Measurements from ENCODE around the gene PLIN3.

The PLIN3 gene

DNA sequence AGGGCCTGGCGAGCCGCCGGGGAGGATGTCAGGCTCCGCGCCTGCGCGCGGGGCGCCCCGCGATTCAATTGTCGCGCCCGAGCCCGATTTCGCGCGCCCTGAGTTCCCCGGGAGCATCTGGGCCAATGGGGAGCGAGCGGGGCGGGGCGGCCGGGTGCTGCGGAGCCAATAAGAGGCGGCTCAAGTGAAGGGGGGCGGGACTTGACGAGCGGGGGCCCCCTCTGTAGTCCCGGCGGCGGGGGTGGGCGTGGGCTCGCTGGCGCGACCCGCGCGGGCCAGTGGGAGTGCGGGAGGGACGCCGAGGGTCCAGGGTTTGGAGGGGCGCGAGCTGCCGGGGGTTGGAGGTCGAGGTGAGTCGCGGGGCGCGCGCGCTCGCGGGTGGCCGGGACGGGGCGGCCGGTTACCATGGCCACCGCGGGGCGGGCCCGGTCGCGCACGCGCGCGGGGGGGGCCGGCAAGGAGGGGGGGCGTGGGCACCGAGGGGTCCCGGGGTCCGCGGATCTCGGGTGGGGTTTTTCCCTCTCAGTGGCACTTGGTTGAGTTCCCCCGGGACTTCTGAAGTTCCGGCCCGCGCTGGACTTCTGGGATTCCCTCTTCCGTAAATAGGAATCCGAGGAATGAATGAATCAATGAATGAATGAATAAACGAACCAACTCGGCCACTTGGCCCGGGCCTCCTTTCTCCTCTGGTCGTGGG lies 42.6 kb upstream of the PLIN3 start:
- Histone ChIP-seq H2BK120ac (ENCODE audit: insufficient read depth, low read length, poor library complexity) (peak overlapping the region; percentile 55), H3K9ac (ENCODE audit: low read length) (peak overlapping the region; percentile 87), H2BK5ac (ENCODE audit: low read depth, low read length, poor library complexity) (peak overlapping the region; percentile 69), H2BK12ac (ENCODE audit: low read length) (no peak overlapping the region), H2AFZ (ENCODE audit: insufficient read depth, low read length, poor library complexity) (peak overlapping the region; percentile 67), H3K4me2 (ENCODE audit: low read length) (peak overlapping the region; percentile 95), H4K12ac (ENCODE audit: low read depth, low read length) (no peak overlapping the region), H3K4ac (ENCODE audit: low read depth, low read length) (peak overlapping the region; percentile 66), H2AK5ac (ENCODE audit: low read length) (no peak overlapping the region), H3K4me1 (ENCODE audit: control insufficient read depth in 1 of 2, insufficient read depth in 2 of 2, low read length in 2 of 2) (peaks cover 15 to 17% of the 10 kb centered on the region in 2 experiments), H3K79me1 (ENCODE audit: low read length) (peaks cover 7% of the 10 kb centered on the region), H4K91ac (ENCODE audit: low read depth, low read length) (peak overlapping the region; percentile 79), H4K8ac (ENCODE audit: low read depth, low read length) (peak overlapping the region; percentile 69), H3K18ac (ENCODE audit: low read length) (peak overlapping the region; percentile 59), H3K79me2 (ENCODE audit: control insufficient read depth, insufficient read depth, low read length, poor library complexity) (peaks cover 4% of the 10 kb centered on the region), H3K9me3 (ENCODE audit: insufficient read depth, low read depth, low read length) (peaks cover 1% of the 10 kb centered on the region), H3K4me3 (ENCODE audit: low read depth, low read length) (peak overlapping the region; percentile 94), H3K14ac (ENCODE audit: low read length) (peak overlapping the region; percentile 86), H3K27ac (ENCODE audit: low read depth, low read length) (peak overlapping the region; percentile 9), H3K23ac (ENCODE audit: low read length) (no peak overlapping the region), H3K36me3 (ENCODE audit: control insufficient read depth in 1 of 2, insufficient read depth in 2 of 2, low read length in 2 of 2) (peaks cover 14 to 15% of the 10 kb centered on the region in 2 experiments), H3K27me3 (ENCODE audit: insufficient read depth, low read length) (no peaks in the 10 kb centered on the region)
- no CpG with 5 or more reads among the region's 85 CpGs for WGBS (ENCODE audit: extremely low coverage, insufficient coverage, insufficient read length)
- peak; percentile 57 to 73 for DNase-seq

DNA sequence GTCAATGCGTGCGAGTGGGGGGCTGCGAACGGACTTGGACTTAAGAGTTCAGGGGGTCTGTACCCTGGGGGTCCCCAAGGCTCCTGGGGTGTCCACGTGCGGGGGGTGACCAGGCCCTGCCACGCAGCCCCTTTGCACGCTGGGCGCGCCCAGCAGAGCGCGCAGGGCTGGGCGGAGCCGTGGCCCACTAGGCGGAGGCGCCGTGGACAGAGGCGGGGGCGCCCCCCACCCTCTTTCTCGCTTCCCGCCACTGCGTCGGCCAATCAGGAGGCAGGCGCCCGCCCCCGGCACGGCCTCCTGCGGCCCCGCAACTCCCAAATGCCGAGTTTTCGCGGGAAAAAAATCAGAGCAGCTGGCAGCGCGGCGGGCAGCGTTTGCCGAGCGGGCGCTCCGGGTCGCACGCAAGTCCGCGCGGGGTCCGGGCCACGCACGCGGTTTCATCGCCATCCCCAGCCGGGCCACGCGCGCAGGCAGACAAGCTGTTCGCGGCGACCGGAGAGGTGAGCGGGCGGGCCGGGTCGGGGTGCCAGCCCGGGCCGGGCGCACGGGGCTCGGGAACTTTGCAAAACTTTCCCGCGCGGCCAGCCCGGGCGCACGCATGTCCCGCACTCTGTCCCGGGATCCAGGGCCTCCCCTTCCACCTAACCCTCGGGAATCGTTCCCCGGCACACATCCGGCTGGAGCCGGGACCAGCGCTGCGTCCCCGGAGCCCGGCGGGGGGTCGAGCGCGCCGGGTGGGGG lies 41.9 kb upstream of the PLIN3 start, which contains the start of gene UHRF1:
UHRF1 (plus strand) TSS at position 346 of the 741 bp plus-strand sequence. CDS start 1,385 bp downstream, outside the sequence.
- H3K14ac ChIP-seq (ENCODE audit: low read length) = peak within 1 kb of the TSS; percentile 86
- H3K9me3 ChIP-seq (ENCODE audit: insufficient read depth, low read depth, low read length) = no peaks in the 10 kb centered on the region
- peak within 1 kb of the TSS; percentile 55 for H2BK120ac ChIP-seq (ENCODE audit: insufficient read depth, low read length, poor library complexity)
- peaks cover 9 to 13% of the 10 kb centered on the region in 2 experiments for H3K36me3 ChIP-seq (ENCODE audit: control insufficient read depth in 1 of 2, insufficient read depth in 2 of 2, low read length in 2 of 2)
- H2AFZ ChIP-seq (ENCODE audit: insufficient read depth, low read length, poor library complexity) = peak within 1 kb of the TSS; percentile 97
- H4K91ac ChIP-seq (ENCODE audit: low read depth, low read length) = peak within 1 kb of the TSS; percentile 79
- DNase-seq = no peak
- peak within 1 kb of the TSS; percentile 66 for H3K4ac ChIP-seq (ENCODE audit: low read depth, low read length)
- H3K9ac ChIP-seq (ENCODE audit: low read length) = peak within 1 kb of the TSS; percentile 87
- H4K8ac ChIP-seq (ENCODE audit: low read depth, low read length) = peak within 1 kb of the TSS; percentile 72
- H3K18ac ChIP-seq (ENCODE audit: low read length) = peak within 1 kb of the TSS; percentile 73
- H2AK5ac ChIP-seq (ENCODE audit: low read length) = no peak within 1 kb of the TSS
- peak within 1 kb of the TSS; percentile 95 for H3K4me2 ChIP-seq (ENCODE audit: low read length)
- H2BK5ac ChIP-seq (ENCODE audit: low read depth, low read length, poor library complexity) = peak within 1 kb of the TSS; percentile 69
- no CpG with 5 or more reads among the region's 89 CpGs for whole genome bisulfite sequencing (ENCODE audit: extremely low coverage, insufficient coverage, insufficient read length)
- H3K79me2 ChIP-seq (ENCODE audit: control insufficient read depth, insufficient read depth, low read length, poor library complexity) = peaks cover 4% of the 10 kb centered on the region
- H3K4me1 ChIP-seq (ENCODE audit: control insufficient read depth in 1 of 2, insufficient read depth in 2 of 2, low read length in 2 of 2) = peaks cover 11 to 13% of the 10 kb centered on the region in 2 experiments
- H3K23ac ChIP-seq (ENCODE audit: low read length) = no peak within 1 kb of the TSS
- H3K27me3 ChIP-seq (ENCODE audit: insufficient read depth, low read length) = no peaks in the 10 kb centered on the region
- peaks cover 7% of the 10 kb centered on the region for H3K79me1 ChIP-seq (ENCODE audit: low read length)
- H4K12ac ChIP-seq (ENCODE audit: low read depth, low read length) = peak within 1 kb of the TSS; percentile 64
- no peak within 1 kb of the TSS for H2BK12ac ChIP-seq (ENCODE audit: low read length)
- H3K27ac ChIP-seq (ENCODE audit: low read depth, low read length) = peak within 1 kb of the TSS; percentile 9
- H3K4me3 ChIP-seq (ENCODE audit: low read depth, low read length) = peak within 1 kb of the TSS; percentile 94

GRCh38 chr19:4908781-4909155 lies 41.3 kb upstream of the PLIN3 start:
- H2AFZ ChIP-seq (ENCODE audit: insufficient read depth, low read length, poor library complexity) = no peak overlapping the region
- peaks cover 7 to 10% of the 10 kb centered on the region in 2 experiments for H3K36me3 ChIP-seq (ENCODE audit: control insufficient read depth in 1 of 2, insufficient read depth in 2 of 2, low read length in 2 of 2)
- no peak overlapping the region for H3K18ac ChIP-seq (ENCODE audit: low read length)
- no peaks in the 10 kb centered on the region for H3K9me3 ChIP-seq (ENCODE audit: insufficient read depth, low read depth, low read length)
- H2BK120ac ChIP-seq (ENCODE audit: insufficient read depth, low read length, poor library complexity) = no peak overlapping the region
- no peak overlapping the region for H2BK5ac ChIP-seq (ENCODE audit: low read depth, low read length, poor library complexity)
- H3K23ac ChIP-seq (ENCODE audit: low read length) = no peak overlapping the region
- H3K4me1 ChIP-seq (ENCODE audit: control insufficient read depth in 1 of 2, insufficient read depth in 2 of 2, low read length in 2 of 2) = peaks cover 11 to 13% of the 10 kb centered on the region in 2 experiments
- H3K79me2 ChIP-seq (ENCODE audit: control insufficient read depth, insufficient read depth, low read length, poor library complexity) = peaks cover 4% of the 10 kb centered on the region
- no peaks in the 10 kb centered on the region for H3K27me3 ChIP-seq (ENCODE audit: insufficient read depth, low read length)
- H3K27ac ChIP-seq (ENCODE audit: low read depth, low read length) = no peak overlapping the region
- peaks cover 7% of the 10 kb centered on the region for H3K79me1 ChIP-seq (ENCODE audit: low read length)
- H3K4me3 ChIP-seq (ENCODE audit: low read depth, low read length) = no peak overlapping the region
- no CpG with 5 or more reads among the region's 15 CpGs for WGBS (ENCODE audit: extremely low coverage, insufficient coverage, insufficient read length)
- H3K14ac ChIP-seq (ENCODE audit: low read length) = no peak overlapping the region
- H3K4me2 ChIP-seq (ENCODE audit: low read length) = peak overlapping the region; percentile 95
- no peak overlapping the region for H2BK12ac ChIP-seq (ENCODE audit: low read length)
- H4K91ac ChIP-seq (ENCODE audit: low read depth, low read length) = no peak overlapping the region
- no peak overlapping the region for H4K12ac ChIP-seq (ENCODE audit: low read depth, low read length)
- no peak for DNase-seq
- no peak overlapping the region for H3K9ac ChIP-seq (ENCODE audit: low read length)
- no peak overlapping the region for H2AK5ac ChIP-seq (ENCODE audit: low read length)
- no peak overlapping the region for H4K8ac ChIP-seq (ENCODE audit: low read depth, low read length)
- no peak overlapping the region for H3K4ac ChIP-seq (ENCODE audit: low read depth, low read length)

- WGBS (ENCODE audit: extremely low coverage, insufficient coverage, insufficient read length) = no CpG with 5 or more reads among the region's 5 CpGs
- Histone ChIP-seq H3K18ac (ENCODE audit: low read length) (no peak overlapping the region), H3K27me3 (ENCODE audit: insufficient read depth, low read length) (no peaks in the 10 kb centered on the region), H3K27ac (ENCODE audit: low read depth, low read length) (no peak overlapping the region), H3K79me2 (ENCODE audit: control insufficient read depth, insufficient read depth, low read length, poor library complexity) (peaks cover 4% of the 10 kb centered on the region), H3K79me1 (ENCODE audit: low read length) (peaks cover 7% of the 10 kb centered on the region), H3K4me1 (ENCODE audit: control insufficient read depth in 1 of 2, insufficient read depth in 2 of 2, low read length in 2 of 2) (peaks cover 11 to 13% of the 10 kb centered on the region in 2 experiments), H3K4me3 (ENCODE audit: low read depth, low read length) (no peak overlapping the region), H4K12ac (ENCODE audit: low read depth, low read length) (no peak overlapping the region), H3K4me2 (ENCODE audit: low read length) (no peak overlapping the region), H3K9me3 (ENCODE audit: insufficient read depth, low read depth, low read length) (no peaks in the 10 kb centered on the region), H2BK5ac (ENCODE audit: low read depth, low read length, poor library complexity) (no peak overlapping the region), H2BK12ac (ENCODE audit: low read length) (no peak overlapping the region), H3K36me3 (ENCODE audit: control insufficient read depth in 1 of 2, insufficient read depth in 2 of 2, low read length in 2 of 2) (peaks cover 7 to 9% of the 10 kb centered on the region in 2 experiments), H4K91ac (ENCODE audit: low read depth, low read length) (no peak overlapping the region), H2AFZ (ENCODE audit: insufficient read depth, low read length, poor library complexity) (no peak overlapping the region), H3K23ac (ENCODE audit: low read length) (no peak overlapping the region), H3K4ac (ENCODE audit: low read depth, low read length) (no peak overlapping the region), H2BK120ac (ENCODE audit: insufficient read depth, low read length, poor library complexity) (no peak overlapping the region), H3K9ac (ENCODE audit: low read length) (no peak overlapping the region), H4K8ac (ENCODE audit: low read depth, low read length) (no peak overlapping the region), H3K14ac (ENCODE audit: low read length) (no peak overlapping the region), H2AK5ac (ENCODE audit: low read length) (no peak overlapping the region)
- no peak for DNase-seq
These were observed 40.9 kb upstream of the PLIN3 start for GRCh38 chr19:4908360-4908759.
